HK-2 (cell line): Measurements from ENCODE around the gene AARS1.
"Not testable (repeated sequence)": the region's sequence is repeated elsewhere in the genome, so short reads cannot be mapped to it uniquely, and the experiment has no call there.

ENCODE experiments used
- DNase-seq: peaks from one replicate; pipeline ENCODE4 v3.0.0-alpha.2; 2018; ENCODE audit not compliant: unreplicated experiment

The AARS1 gene

GRCh38 chr16:70271696-70272095 is 17.6 kb downstream of the AARS1 start:
- no peak for DNase-seq

GRCh38 chr16:70270176-70270575 is 19.1 kb downstream of the AARS1 start:
- DNase-seq: no peak

GRCh38 chr16:70269471-70269870 is 19.8 kb downstream of the AARS1 start:
- no peak for DNase-seq

- DNase-seq: not testable (repeated sequence)
These were observed 21.4 kb downstream of the AARS1 start for GRCh38 chr16:70267922-70268321.

- peak; percentile 46 for DNase-seq
These were observed 21.8 kb downstream of the AARS1 start for GRCh38 chr16:70267516-70267915.

- DNase-seq: not testable (repeated sequence)
These were observed 29.4 kb downstream of the AARS1 start for GRCh38 chr16:70259903-70260302.

- no peak for DNase-seq
These were observed 30.4 kb downstream of the AARS1 start for GRCh38 chr16:70258946-70259345.

- DNase-seq: no peak
These were observed 31.2 kb downstream of the AARS1 start for GRCh38 chr16:70258065-70258464.

- no peak for DNase-seq
These were observed 31.9 kb downstream of the AARS1 start for GRCh38 chr16:70257391-70257790.

GRCh38 chr16:70255574-70255973 is 33.7 kb downstream of the AARS1 start:
- DNase-seq: no peak

GRCh38 chr16:70254965-70255286 is 34.4 kb downstream of the AARS1 start:
- no peak for DNase-seq

- no peak for DNase-seq
These were observed 34.9 kb downstream of the AARS1 start for GRCh38 chr16:70254180-70254964.

- peak; percentile 47 for DNase-seq
These were observed 35.8 kb downstream of the AARS1 start for GRCh38 chr16:70253291-70254106.

GRCh38 chr16:70252355-70252988 is 36.8 kb downstream of the AARS1 start:
- no peak for DNase-seq

- DNase-seq: peak; percentile 76
These were observed 37.5 kb downstream of the AARS1 start, which contains the start of gene EXOSC6 for GRCh38 chr16:70251629-70252354. Gene EXOSC6 (minus strand): TSS chr16:70251940. CDS start chr16:70251900, 40 bp downstream.

GRCh38 chr16:70250748-70251628 is 38.3 kb downstream of the AARS1 start:
- DNase-seq: no peak

GRCh38 chr16:70249697-70250096 is 39.6 kb downstream of the AARS1 start:
- not testable (repeated sequence) for DNase-seq

GRCh38 chr16:70238773-70239172 is 50.5 kb downstream of the AARS1 start:
- not testable (repeated sequence) for DNase-seq

- not testable (repeated sequence) for DNase-seq
These were observed 57.5 kb downstream of the AARS1 start for GRCh38 chr16:70231831-70232230.

- DNase-seq: not testable (repeated sequence)
These were observed 63.3 kb downstream of the AARS1 start for GRCh38 chr16:70226024-70226423.

GRCh38 chr16:70225430-70225829 is 63.9 kb downstream of the AARS1 start:
- not testable (repeated sequence) for DNase-seq
